BLaER1 treated with 17β-estradiol and CSF1 and Interleukin-3, amounts not matched to agents 10 nM and 100 nM (cell line): ENCODE measurements around the gene DBNDD1.

ENCODE experiments used
- H3K27ac ChIP-seq, 11 experiments: shearing (Covaris generic); formaldehyde crosslinking; 2 replicates each; pipeline ENCODE4 v1.8.1; 2022
- H3K27me3 ChIP-seq, 11 experiments: shearing (Covaris generic); formaldehyde crosslinking; 2 replicates each; pipeline ENCODE4 v1.8.1; 2022
- H3K36me3 ChIP-seq, 11 experiments: shearing (Covaris generic); formaldehyde crosslinking; 2 replicates each; pipeline ENCODE4 v1.8.1; 2022
- H3K4me1 ChIP-seq, 10 experiments: shearing (Covaris generic); formaldehyde crosslinking; 2 replicates each; pipeline ENCODE4 v1.8.1; 2022
- H3K4me2 ChIP-seq, 11 experiments: shearing (Covaris generic); formaldehyde crosslinking; 2 replicates each; pipeline ENCODE4 v1.8.1; 2022
- H3K4me3 ChIP-seq, 10 experiments: shearing (Covaris generic); formaldehyde crosslinking; 2 replicates each; pipeline ENCODE4 v1.8.1; 2022
- H3K9ac ChIP-seq, 11 experiments: shearing (Covaris generic); formaldehyde crosslinking; 2 replicates each; pipeline ENCODE4 v1.8.1; 2022
- H3K9me3 ChIP-seq, 11 experiments: shearing (Covaris generic); formaldehyde crosslinking; replicated peaks in 1 of 11; 2 replicates each; pipeline ENCODE4 v1.8.1; 2022
- H4K20me1 ChIP-seq, 11 experiments: shearing (Covaris generic); formaldehyde crosslinking; 2 replicates each; pipeline ENCODE4 v1.8.1; 2022
- Cebpa-rat ChIP-seq, 11 experiments: shearing (Covaris generic); IDR thresholded peaks; 2 replicates each; pipeline ENCODE4 v1.8.1; 2022

DBNDD1 gene

DNA sequence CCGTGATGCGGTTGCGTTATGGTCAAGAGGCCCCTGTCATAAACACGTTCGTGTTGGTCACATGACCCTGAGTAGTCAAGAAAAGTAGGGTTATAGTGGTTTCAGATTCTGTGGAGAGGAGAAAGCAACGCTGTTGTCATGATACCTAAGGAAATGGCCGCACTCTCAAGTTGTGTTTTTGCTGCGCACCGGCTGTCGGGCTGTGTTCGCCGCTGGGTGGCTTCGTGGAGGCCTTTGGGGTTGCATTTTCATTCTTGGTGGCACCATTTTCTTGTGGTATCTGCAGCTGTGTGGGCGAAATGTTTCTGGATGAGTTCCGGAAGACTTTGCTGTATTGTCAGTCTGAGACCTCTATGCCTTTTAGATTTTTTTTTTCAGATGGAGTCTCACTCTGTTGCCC, 35.7 kb downstream of the DBNDD1 start:
- Histone ChIP-seq H3K4me3 (no peak overlapping the region), H3K27ac (no peak overlapping the region), H3K27me3 (no peaks in the 10 kb centered on the region), H3K4me1 (peaks cover 7 to 15% (median 13%) of the 10 kb centered on the region in 10 experiments; a peak in 18 of 20 replicates), H3K9me3 (no peaks in the 10 kb centered on the region), H3K9ac (0 out of 22 replicates have a peak overlapping the region, but pooled peaks of 2 of the 11 experiments have one; percentile 12 to 13), H3K4me2 (no peak overlapping the region), H3K36me3 (peaks cover 87 to 98% (median 95%) of the 10 kb centered on the region in 11 experiments), H4K20me1 (peaks cover 0 to 53% (median 21%) of the 10 kb centered on the region in 11 experiments; a peak in 14 of 22 replicates)
- TF ChIP-seq Cebpa-rat (IDR thresholded peaks at IDR 0.05), result no peak

DNA sequence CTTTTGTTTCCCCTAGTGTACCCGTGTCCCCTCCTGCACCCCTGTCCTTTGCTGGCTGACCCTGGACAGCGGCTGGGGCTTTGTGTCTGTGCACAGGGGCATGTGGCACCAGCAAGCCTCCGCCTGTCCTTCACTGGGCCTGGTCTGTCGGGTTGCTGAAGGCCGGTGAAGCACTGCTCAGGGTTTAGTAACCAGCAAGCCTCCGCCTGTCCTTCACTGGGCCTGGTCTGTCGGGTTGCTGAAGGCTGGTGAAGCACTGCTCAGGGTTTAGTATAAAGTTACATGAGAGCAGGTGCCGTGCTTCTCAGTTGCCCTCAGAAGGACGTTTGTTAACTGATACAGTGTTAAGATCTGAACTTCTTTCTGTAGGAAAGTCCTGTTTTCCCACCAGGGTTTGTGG, 36.9 kb downstream of the DBNDD1 start:
- no peaks in the 10 kb centered on the region for H3K27me3 ChIP-seq
- H3K27ac ChIP-seq, result no peak overlapping the region
- peaks cover 7 to 15% (median 13%) of the 10 kb centered on the region in 10 experiments; a peak in 18 of 20 replicates for H3K4me1 ChIP-seq
- H3K9ac ChIP-seq, result 0 out of 22 replicates have a peak overlapping the region, but pooled peaks of 1 of the 11 experiments have one; percentile 15
- H3K4me2 ChIP-seq, result no peak overlapping the region
- no peak overlapping the region for H3K4me3 ChIP-seq
- H3K36me3 ChIP-seq, result peaks cover 89 to 98% (median 96%) of the 10 kb centered on the region in 11 experiments
- peaks cover 0 to 60% (median 32%) of the 10 kb centered on the region in 11 experiments; a peak in 17 of 22 replicates for H4K20me1 ChIP-seq
- H3K9me3 ChIP-seq, result no peaks in the 10 kb centered on the region
- TF ChIP-seq Cebpa-rat (IDR thresholded peaks at IDR 0.05), result no peak

DNA sequence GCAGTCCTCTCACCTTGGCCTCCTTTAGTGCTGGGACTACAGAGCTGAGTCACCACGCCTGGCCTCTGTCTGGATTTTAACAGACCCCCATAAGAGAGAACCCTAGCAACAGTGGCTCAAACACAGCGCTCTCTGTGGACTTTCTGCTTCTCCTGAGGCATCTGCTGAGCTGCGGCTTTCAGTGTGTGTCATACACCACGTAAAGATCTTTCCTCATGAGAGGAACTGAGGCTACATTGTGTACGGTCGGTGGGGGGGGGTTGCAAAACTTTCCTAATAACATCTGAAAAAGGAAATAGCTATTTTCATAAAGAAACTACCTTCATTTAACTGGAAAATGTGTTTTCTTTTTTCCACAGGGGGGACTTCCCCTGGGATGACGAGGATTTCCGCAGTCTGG, 37.8 kb downstream of the DBNDD1 start:
- H3K27me3 ChIP-seq, result no peaks in the 10 kb centered on the region
- H4K20me1 ChIP-seq, result peaks cover 0 to 69% (median 36%) of the 10 kb centered on the region in 11 experiments; a peak in 17 of 22 replicates
- no peak overlapping the region for H3K27ac ChIP-seq
- peaks cover 5 to 9% (median 6%) of the 10 kb centered on the region in 10 experiments; a peak in 18 of 20 replicates for H3K4me1 ChIP-seq
- H3K4me2 ChIP-seq, result no peak overlapping the region
- no peaks in the 10 kb centered on the region for H3K9me3 ChIP-seq
- H3K4me3 ChIP-seq, result no peak overlapping the region
- no peak for TF ChIP-seq Cebpa-rat (IDR thresholded peaks at IDR 0.05)
- H3K9ac ChIP-seq, result no peak overlapping the region
- H3K36me3 ChIP-seq, result peaks cover 86 to 96% (median 91%) of the 10 kb centered on the region in 11 experiments

GRCh38 chr16:89974870-89975269, 44.4 kb downstream of the DBNDD1 start:
- H3K4me2 ChIP-seq, result 0 out of 22 replicates have a peak overlapping the region, but pooled peaks of 3 of the 11 experiments have one; percentile 94 to 99 (median 97)
- H3K27me3 ChIP-seq, result no peaks in the 10 kb centered on the region
- H3K36me3 ChIP-seq, result peaks cover 25 to 50% (median 40%) of the 10 kb centered on the region in 11 experiments
- TF ChIP-seq Cebpa-rat (IDR thresholded peaks at IDR 0.05), result no peak
- H3K4me3 ChIP-seq, result no peak overlapping the region
- no peak overlapping the region for H3K9ac ChIP-seq
- H3K9me3 ChIP-seq, result no peaks in the 10 kb centered on the region; a peak in 3 of 22 replicates
- H4K20me1 ChIP-seq, result peaks cover 0 to 72% (median 53%) of the 10 kb centered on the region in 11 experiments; a peak in 20 of 22 replicates
- peaks cover 32 to 48% (median 40%) of the 10 kb centered on the region in 10 experiments for H3K4me1 ChIP-seq
- no peak overlapping the region for H3K27ac ChIP-seq

DNA sequence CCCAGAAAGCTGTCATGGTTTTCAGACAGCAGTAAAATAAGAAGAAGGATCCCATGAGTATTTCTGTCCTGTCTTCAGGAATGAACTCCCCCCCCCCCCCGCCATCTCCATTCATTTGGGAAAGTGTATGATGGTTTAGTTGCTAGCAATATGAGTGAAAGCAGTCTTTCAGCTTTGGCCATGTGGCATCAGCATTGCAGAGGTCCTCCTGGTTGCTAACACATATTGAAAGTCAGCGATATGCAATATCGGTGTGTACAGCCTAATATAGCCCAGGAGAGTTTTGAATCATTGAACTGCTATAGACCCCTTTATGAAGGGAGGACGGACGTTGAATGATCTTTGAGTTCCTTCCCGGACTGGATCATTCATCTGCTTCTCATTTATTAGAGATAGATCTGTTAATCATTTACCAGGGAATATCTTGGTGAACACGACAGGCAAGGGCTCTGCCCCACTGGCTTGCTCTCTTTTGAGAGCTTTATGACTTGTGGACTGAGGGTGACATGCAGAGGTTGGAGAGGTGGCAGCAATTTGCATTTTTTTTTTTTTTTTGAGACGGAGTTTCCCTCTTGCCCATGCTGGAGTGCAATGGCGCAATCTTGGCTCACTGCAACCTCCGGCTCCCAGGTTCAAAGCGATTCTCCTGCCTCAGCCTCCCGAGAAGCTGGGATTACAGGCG, 45.5 kb downstream of the DBNDD1 start:
- Histone ChIP-seq H3K9ac (peak overlapping the region; percentile 86 to 99 (median 94)), H3K36me3 (peaks cover 14 to 40% (median 29%) of the 10 kb centered on the region in 11 experiments), H3K27ac (peak overlapping the region in 2 of 11 experiments; percentile 94 to 97; a peak in 5 of 22 replicates), H3K9me3 (no peaks in the 10 kb centered on the region; a peak in 3 of 22 replicates), H3K4me2 (peak overlapping the region; percentile 86 to 100 (median 98)), H3K4me1 (peaks cover 43 to 58% (median 51%) of the 10 kb centered on the region in 10 experiments), H4K20me1 (peaks cover 0 to 72% (median 57%) of the 10 kb centered on the region in 11 experiments; a peak in 20 of 22 replicates), H3K27me3 (no peaks in the 10 kb centered on the region), H3K4me3 (peak overlapping the region; percentile 81 to 99 (median 88))
- peak in 1 of 11 experiments; percentile 10; a peak in 1 of 22 replicates for TF ChIP-seq Cebpa-rat (IDR thresholded peaks at IDR 0.05)

- H3K27ac ChIP-seq, result peak overlapping the region; percentile 75 to 97 (median 94)
- no peaks in the 10 kb centered on the region; a peak in 3 of 22 replicates for H3K9me3 ChIP-seq
- H4K20me1 ChIP-seq, result peaks cover 0 to 71% (median 56%) of the 10 kb centered on the region in 11 experiments; a peak in 20 of 22 replicates
- peak overlapping the region; percentile 86 to 100 (median 98) for H3K4me2 ChIP-seq
- no peaks in the 10 kb centered on the region for H3K27me3 ChIP-seq
- H3K4me3 ChIP-seq, result peak overlapping the region; percentile 81 to 99 (median 88)
- no peak for TF ChIP-seq Cebpa-rat (IDR thresholded peaks at IDR 0.05)
- peaks cover 9 to 34% (median 26%) of the 10 kb centered on the region in 11 experiments for H3K36me3 ChIP-seq
- peak overlapping the region; percentile 86 to 99 (median 94) for H3K9ac ChIP-seq
- peaks cover 45 to 62% (median 51%) of the 10 kb centered on the region in 10 experiments for H3K4me1 ChIP-seq
Observed at GRCh38 chr16:89973235-89973634, 46.0 kb downstream of the DBNDD1 start.

- Histone ChIP-seq H3K4me2 (peak overlapping the region; percentile 91 to 100 (median 98)), H3K27ac (peak overlapping the region; percentile 75 to 97 (median 94)), H3K27me3 (no peaks in the 10 kb centered on the region), H3K4me1 (peaks cover 45 to 69% (median 52%) of the 10 kb centered on the region in 10 experiments), H4K20me1 (peaks cover 0 to 71% (median 55%) of the 10 kb centered on the region in 11 experiments; a peak in 20 of 22 replicates), H3K36me3 (peaks cover 2 to 30% (median 21%) of the 10 kb centered on the region in 11 experiments; a peak in 21 of 22 replicates), H3K9ac (peak overlapping the region; percentile 86 to 99 (median 94)), H3K4me3 (peak overlapping the region; percentile 81 to 99 (median 88)), H3K9me3 (no peaks in the 10 kb centered on the region; a peak in 3 of 22 replicates)
- TF ChIP-seq Cebpa-rat (IDR thresholded peaks at IDR 0.05), result no peak
Observed at GRCh38 chr16:89972244-89973234, 46.7 kb downstream of the DBNDD1 start.
